CD4-positive, alpha-beta T cell (primary cell): ENCODE data around the gene PRMT2. TPM values are rescaled to one million over a fixed set of nuclear protein-coding genes. Genes with fewer than 3 reads are reported as not detected.

Experiments used
- ATAC-seq: fragments of 200-7000 bp; cut with Tn5 transposase; one replicate; pipeline ENCODE4 v1.10.0; 2022; ENCODE audit warnings: mild to moderate bottlenecking; ENCODE audit not compliant: poor library complexity
- CTCF ChIA-PET: fragments of 350-600 bp; sonication (Branson Sonifier 250); formaldehyde crosslinking; loops from one replicate; lab custom pipeline; 2021; ENCODE audit warnings: antibody characterized with exemption, inconsistent platforms; lab: Charles Lee
- POLR2A ChIA-PET: fragments of 350-600 bp; sonication (Branson Sonifier 250); formaldehyde crosslinking; loops from one replicate; lab custom pipeline; 2021; ENCODE audit warnings: antibody characterized with exemption, inconsistent platforms; lab: Charles Lee
- DNase-seq, 14 experiments: peaks; one replicate each; pipeline ENCODE4 v3.0.0-alpha.2; 2013 to 2020; ENCODE audit warnings: mixed read lengths in 2 of 14
- H3K27ac ChIP-seq, 2 donors: one replicate each; pipeline versions ENCODE4 v1.5.1 to v1.7.0; 2013; ENCODE audit warnings: low read length in 2 of 2, low read depth in 1 of 2, mild to moderate bottlenecking in 1 of 2
- H3K27me3 ChIP-seq, 2 experiments: 1 replicate in 1 of 2; 2 replicates in 1 of 2; pipeline versions ENCODE4 v1.6.1 to v1.7.0; 2013; ENCODE audit warnings: low read length in 2 of 2, control low read depth in 1 of 2, mild to moderate bottlenecking in 1 of 2, moderate library complexity in 1 of 2; ENCODE audit not compliant: insufficient read depth in 2 of 2, control insufficient read depth in 1 of 2
- H3K36me3 ChIP-seq: one replicate; pipeline ENCODE4 v1.6.1; 2013; ENCODE audit warnings: low read length, control low read depth; ENCODE audit not compliant: insufficient read depth
- H3K4me1 ChIP-seq: one replicate; pipeline ENCODE4 v1.6.1; 2013; ENCODE audit warnings: low read length, control low read depth; ENCODE audit not compliant: insufficient read depth
- H3K4me3 ChIP-seq: one replicate; pipeline ENCODE4 v1.5.1; 2013; ENCODE audit warnings: mild to moderate bottlenecking, low read length, moderate library complexity
- H3K9me3 ChIP-seq, 2 experiments: 1 replicate in 1 of 2; 2 replicates in 1 of 2; pipeline versions ENCODE4 v1.6.1 to v1.7.0; 2013; ENCODE audit warnings: low read length in 2 of 2, mild to moderate bottlenecking in 2 of 2, control low read depth in 1 of 2, moderate library complexity in 1 of 2; ENCODE audit not compliant: control insufficient read depth in 1 of 2, insufficient read depth in 1 of 2
- H3K27ac Mint-ChIP-seq: one replicate; pipeline ENCODE4 v1.8.0; 2020; ENCODE audit warnings: mixed read lengths
- H3K27me3 Mint-ChIP-seq: one replicate; pipeline ENCODE4 v1.8.0; 2021; ENCODE audit warnings: mixed read lengths
- H3K36me3 Mint-ChIP-seq: one replicate; pipeline ENCODE4 v1.8.0; 2021; ENCODE audit warnings: low read depth, mixed read lengths
- H3K4me1 Mint-ChIP-seq: one replicate; pipeline ENCODE4 v1.8.0; 2021; ENCODE audit warnings: low read depth, mixed read lengths
- H3K4me3 Mint-ChIP-seq: one replicate; pipeline ENCODE4 v1.8.0; 2020; ENCODE audit warnings: mild to moderate bottlenecking, mixed read lengths
- H3K9me3 Mint-ChIP-seq: one replicate; pipeline ENCODE4 v1.8.0; 2020; ENCODE audit warnings: mixed read lengths
- CTCF ChIP-seq: fragments of 200-600 bp; IDR thresholded peaks from one replicate; pipeline ENCODE4 v1.8.0; 2022; ENCODE audit warnings: antibody characterized with exemption, mild to moderate bottlenecking
- intact Hi-C, 2 experiments: fragments of 100-400 bp; cut with DNase I in 1 of 2; cut with micrococcal nuclease in 1 of 2; formaldehyde crosslinking; loops; one replicate each; pipeline versions ENCODE4 v1.15.1 to v1.9.0; 2023 to 2025; cut with DNase I, micrococcal nuclease
- total RNA-seq, 174 experiments: library from RNA in 2 of 174; stranded (reverse) in 2 of 174; gene quantifications; one replicate each; pipeline ENCODE4 v1.2.3 and lab custom pipeline; 2021 to 2026

PRMT2 gene
- total RNA-seq, 2 experiments from 2014 or later = 97.1 to 101 TPM

GRCh38 chr21:46622226-46622625, 13.2 kb upstream of the PRMT2 start:
- Histone ChIP-seq H3K4me3 (no peak overlapping the region), H3K4me1 (peaks cover 69% of the 10 kb centered on the region), H3K36me3 (no peaks in the 10 kb centered on the region), H3K27me3 (no peaks in the 10 kb centered on the region), H3K9me3 (peaks cover 9 to 14% of the 10 kb centered on the region in 2 experiments), H3K27ac (peak overlapping the region; percentile 63 to 69)
- H3K27ac Mint-ChIP-seq = peak overlapping the region; percentile 94
- CTCF ChIA-PET = no interaction called here
- ATAC-seq (peak; percentile 70), DNase-seq (peak in 9 of 14 experiments; percentile 20 to 90 (median 56))
- peak overlapping the region; percentile 78 for H3K4me3 Mint-ChIP-seq
- peaks cover 7% of the 10 kb centered on the region for H3K9me3 Mint-ChIP-seq
- peaks cover 5% of the 10 kb centered on the region for H3K36me3 Mint-ChIP-seq
- POLR2A ChIA-PET = interaction anchor here (0.7 to 5.2 kb wide), 6 partner anchors 13 to 90 kb away, joined by 3 to 90 read pairs (median 12); partner anchors contain the start of genes PRMT2 and S100B
- no peak for TF ChIP-seq CTCF
- intact Hi-C loops = loop anchor here in 1 of 2 experiments (1.0 to 2.0 kb wide), 3 partner anchors 11 to 17 kb away; no protein-coding TSS in a partner anchor
- no peaks in the 10 kb centered on the region for H3K27me3 Mint-ChIP-seq
- H3K4me1 Mint-ChIP-seq = peaks cover 74% of the 10 kb centered on the region

- H3K27me3 ChIP-seq = no peaks in the 10 kb centered on the region
- ATAC-seq (no peak), DNase-seq (no peak)
- H3K4me1 ChIP-seq = peaks cover 87% of the 10 kb centered on the region
- no peaks in the 10 kb centered on the region for H3K36me3 ChIP-seq
- H3K27ac Mint-ChIP-seq = peak overlapping the region; percentile 63
- H3K36me3 Mint-ChIP-seq = peaks cover 5% of the 10 kb centered on the region
- H3K4me1 Mint-ChIP-seq = peaks cover 87% of the 10 kb centered on the region
- POLR2A ChIA-PET = interaction anchor here (5.2 kb wide), 1 partner anchor 11 kb away, joined by 90 read pairs; the partner anchor contains the start of gene PRMT2
- H3K9me3 Mint-ChIP-seq = peaks cover 7% of the 10 kb centered on the region
- intact Hi-C loops = no loop called here
- H3K9me3 ChIP-seq = peaks cover 9 to 14% of the 10 kb centered on the region in 2 experiments
- H3K4me3 Mint-ChIP-seq = no peak overlapping the region
- no peak for TF ChIP-seq CTCF
- CTCF ChIA-PET = no interaction called here
- H3K27ac ChIP-seq = peak overlapping the region in 1 of 2 donors; percentile 16
- no peaks in the 10 kb centered on the region for H3K27me3 Mint-ChIP-seq
- no peak overlapping the region for H3K4me3 ChIP-seq
Measured at GRCh38 chr21:46624050-46624449, 11.4 kb upstream of the PRMT2 start.

- H3K36me3 ChIP-seq = no peaks in the 10 kb centered on the region
- Mint-ChIP-seq H3K36me3 (peaks cover 5% of the 10 kb centered on the region), H3K4me1 (peaks cover 83% of the 10 kb centered on the region), H3K4me3 (no peak overlapping the region), H3K9me3 (peaks cover 7% of the 10 kb centered on the region), H3K27ac (peak overlapping the region; percentile 91), H3K27me3 (no peaks in the 10 kb centered on the region)
- peaks cover 9 to 14% of the 10 kb centered on the region in 2 experiments for H3K9me3 ChIP-seq
- no peak for TF ChIP-seq CTCF
- intact Hi-C loops = loop anchor here in 1 of 2 experiments (2.0 kb wide), 1 partner anchor 75 kb away; no protein-coding TSS in a partner anchor
- ATAC-seq (no peak), DNase-seq (no peak)
- no peak overlapping the region for H3K4me3 ChIP-seq
- ChIA-PET POLR2A (interaction anchor here (1.9 to 2.9 kb wide), 2 partner anchors 10 to 74 kb away, joined by 7 to 32 read pairs; partner anchors contain the start of gene PRMT2), CTCF (no interaction called here)
- peaks cover 78% of the 10 kb centered on the region for H3K4me1 ChIP-seq
- H3K27me3 ChIP-seq = no peaks in the 10 kb centered on the region
- H3K27ac ChIP-seq = peak overlapping the region; percentile 23 to 32
Measured at GRCh38 chr21:46625759-46626158, 9.7 kb upstream of the PRMT2 start.
